Peyer's patch (tissue), 4 donors: ENCODE data around the gene SYNGR2. TPM values are rescaled to one million over a fixed set of nuclear protein-coding genes. Genes with fewer than 3 reads are reported as not detected.

ENCODE experiments used
- DNase-seq, 3 donors: peaks; one replicate each; pipeline ENCODE4 v3.0.0-alpha.2; 2017 to 2019
- H3K27ac ChIP-seq, 4 donors: fragments of 200-600 bp; sonication (generic); one replicate each; pipeline ENCODE4 v1.5.1; 2016 to 2019
- H3K27me3 ChIP-seq, 2 donors: fragments of 200-600 bp; sonication (generic); one replicate each; pipeline ENCODE4 v1.5.1; 2019
- H3K36me3 ChIP-seq, 3 donors: fragments of 200-600 bp; sonication (generic); one replicate each; pipeline ENCODE4 v1.5.1; 2016 to 2019
- H3K4me1 ChIP-seq, 4 donors: fragments of 200-600 bp; sonication (generic); one replicate each; pipeline ENCODE4 v1.5.1; 2016 to 2019
- H3K4me3 ChIP-seq, 4 donors: fragments of 200-600 bp; sonication (generic); 1 replicate in 3 of 4; 2 replicates in 1 of 4; pipeline ENCODE4 v1.5.1; 2016 to 2019; ENCODE audit warnings: mild to moderate bottlenecking in 1 of 4
- H3K9me3 ChIP-seq, 4 donors: fragments of 200-600 bp; sonication (generic); one replicate each; pipeline ENCODE4 v1.5.1; 2016 to 2019; ENCODE audit warnings: mild to moderate bottlenecking in 1 of 4
- CTCF ChIP-seq, 6 experiments: fragments of 450-650 bp in 4 of 6; fragments of 200-600 bp in 2 of 6; sonication (generic) in 1 of 6; IDR thresholded peaks; one replicate each; pipeline ENCODE4 v1.5.1; 2017 to 2019; ENCODE audit warnings: antibody characterized with exemption in 6 of 6, mild to moderate bottlenecking in 3 of 6, moderate library complexity in 1 of 6
- POLR2A ChIP-seq, 2 donors: fragments of 450-650 bp; IDR thresholded peaks; one replicate each; pipeline ENCODE4 v1.5.1; 2017; ENCODE audit warnings: antibody characterized with exemption in 2 of 2, mild to moderate bottlenecking in 2 of 2, moderate library complexity in 2 of 2
- total RNA-seq, 4 donors: library from RNA; depleted of rRNA; stranded (reverse); fragments of >200 nt; gene quantifications; one replicate each; pipeline ENCODE4 v1.1.0, GENCODE V29; 2016

The SYNGR2 gene
- total RNA-seq, 4 donors from 2014 or later, result 51.2 to 87.2 (median 77.3) TPM

DNA sequence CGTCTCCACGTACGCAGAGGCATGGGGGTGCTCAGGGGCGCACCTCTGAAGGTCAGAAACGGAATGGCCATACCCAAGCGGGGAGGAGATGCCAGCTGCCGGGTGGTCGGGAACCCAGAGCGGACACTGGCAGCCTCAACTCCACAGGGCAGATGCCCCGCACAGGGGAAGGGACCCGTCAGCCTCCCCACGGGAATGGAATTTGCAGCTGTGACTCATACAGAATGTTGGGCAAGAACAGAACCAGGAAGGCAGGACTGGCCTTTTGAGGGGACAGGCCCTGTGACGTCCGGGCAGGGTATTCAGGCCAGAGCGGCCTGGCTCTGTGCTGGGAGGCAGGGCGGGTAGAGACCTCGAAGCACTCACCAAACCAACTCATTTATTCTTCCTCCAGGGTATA lies 11.0 kb downstream of the SYNGR2 start:
- H3K27ac ChIP-seq, result peak overlapping the region; percentile 59 to 80 (median 72)
- H3K9me3 ChIP-seq, result no peaks in the 10 kb centered on the region
- H3K36me3 ChIP-seq, result no peaks in the 10 kb centered on the region
- TF ChIP-seq CTCF (IDR thresholded peaks at IDR 0.05), result no peak
- no peak for TF ChIP-seq POLR2A (IDR thresholded peaks at IDR 0.05)
- peaks cover 0 to 32% (median 21%) of the 10 kb centered on the region in 4 donors for H3K4me1 ChIP-seq
- no peaks in the 10 kb centered on the region for H3K27me3 ChIP-seq
- no peak overlapping the region for H3K4me3 ChIP-seq
- DNase-seq, result peak in 1 of 3 donors; percentile 66

DNA sequence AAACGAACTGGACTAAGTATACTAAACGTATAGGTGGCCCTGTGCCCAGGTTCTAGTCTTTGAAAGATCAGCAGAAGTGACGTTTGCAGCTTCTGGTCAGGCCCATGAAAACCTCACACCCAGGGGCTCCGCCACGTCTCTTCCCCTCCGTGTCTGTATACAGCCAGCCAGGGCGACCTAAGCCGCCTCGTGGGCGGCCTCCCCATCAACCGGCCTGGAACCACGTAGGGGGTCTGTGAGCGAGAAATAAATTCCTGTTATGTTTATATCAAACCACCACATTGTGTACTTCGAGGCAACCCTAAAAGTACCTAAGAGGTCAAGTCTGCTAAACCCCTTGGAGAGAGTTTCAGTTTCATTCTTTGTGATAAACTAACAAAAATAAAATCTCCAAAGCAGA lies 11.7 kb downstream of the SYNGR2 start:
- Histone ChIP-seq H3K9me3 (no peaks in the 10 kb centered on the region), H3K4me1 (peaks cover 0 to 32% (median 14%) of the 10 kb centered on the region in 4 donors), H3K4me3 (no peak overlapping the region), H3K36me3 (no peaks in the 10 kb centered on the region), H3K27me3 (no peaks in the 10 kb centered on the region), H3K27ac (peak overlapping the region; percentile 59 to 80 (median 72))
- no peak for DNase-seq
- TF ChIP-seq POLR2A (IDR thresholded peaks at IDR 0.05), result no peak
- no peak for TF ChIP-seq CTCF (IDR thresholded peaks at IDR 0.05)

GRCh38 chr17:78180508-78180907 lies 12.1 kb downstream of the SYNGR2 start:
- no peaks in the 10 kb centered on the region for H3K9me3 ChIP-seq
- H3K27ac ChIP-seq, result peak overlapping the region in 3 of 4 donors; percentile 13 to 80 (median 59)
- H3K4me3 ChIP-seq, result no peak overlapping the region
- peaks cover 0 to 32% (median 11%) of the 10 kb centered on the region in 4 donors for H3K4me1 ChIP-seq
- TF ChIP-seq CTCF (IDR thresholded peaks at IDR 0.05), result no peak
- no peak for TF ChIP-seq POLR2A (IDR thresholded peaks at IDR 0.05)
- no peak for DNase-seq
- no peaks in the 10 kb centered on the region for H3K36me3 ChIP-seq
- no peaks in the 10 kb centered on the region for H3K27me3 ChIP-seq

GRCh38 chr17:78182504-78182903 lies 14.1 kb downstream of the SYNGR2 start:
- H3K27me3 ChIP-seq, result no peaks in the 10 kb centered on the region
- no peak overlapping the region for H3K4me3 ChIP-seq
- H3K4me1 ChIP-seq, result peaks cover 0 to 30% (median 5%) of the 10 kb centered on the region in 4 donors
- no peak for TF ChIP-seq CTCF (IDR thresholded peaks at IDR 0.05)
- TF ChIP-seq POLR2A (IDR thresholded peaks at IDR 0.05), result no peak
- no peak overlapping the region for H3K27ac ChIP-seq
- H3K36me3 ChIP-seq, result no peaks in the 10 kb centered on the region
- no peak for DNase-seq
- no peaks in the 10 kb centered on the region for H3K9me3 ChIP-seq

DNA sequence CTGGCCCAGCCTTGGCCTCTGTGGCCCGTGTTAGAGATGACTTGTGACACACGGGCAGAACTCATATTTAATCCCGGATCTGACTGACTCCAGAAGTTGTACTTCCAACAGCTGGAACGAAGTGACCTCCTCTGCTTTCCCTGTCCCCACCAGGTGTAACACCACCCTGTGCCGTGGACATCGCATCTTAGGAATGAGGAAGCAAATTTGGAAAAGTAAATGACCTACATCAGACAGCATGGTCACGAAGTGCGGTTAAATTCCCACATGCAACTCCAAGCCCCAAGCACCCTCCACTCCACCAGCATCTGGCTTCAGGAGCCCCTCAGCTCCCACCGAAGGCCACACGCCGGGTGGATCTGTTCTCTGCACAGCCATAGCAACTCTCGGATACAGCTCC lies 15.5 kb downstream of the SYNGR2 start:
- TF ChIP-seq POLR2A (IDR thresholded peaks at IDR 0.05) (no peak), CTCF (IDR thresholded peaks at IDR 0.05) (no peak)
- no peak for DNase-seq
- peaks cover 0 to 40% (median 5%) of the 10 kb centered on the region in 4 donors for H3K4me1 ChIP-seq
- H3K36me3 ChIP-seq, result no peaks in the 10 kb centered on the region
- no peaks in the 10 kb centered on the region for H3K27me3 ChIP-seq
- no peaks in the 10 kb centered on the region for H3K9me3 ChIP-seq
- no peak overlapping the region for H3K4me3 ChIP-seq
- H3K27ac ChIP-seq, result no peak overlapping the region

DNA sequence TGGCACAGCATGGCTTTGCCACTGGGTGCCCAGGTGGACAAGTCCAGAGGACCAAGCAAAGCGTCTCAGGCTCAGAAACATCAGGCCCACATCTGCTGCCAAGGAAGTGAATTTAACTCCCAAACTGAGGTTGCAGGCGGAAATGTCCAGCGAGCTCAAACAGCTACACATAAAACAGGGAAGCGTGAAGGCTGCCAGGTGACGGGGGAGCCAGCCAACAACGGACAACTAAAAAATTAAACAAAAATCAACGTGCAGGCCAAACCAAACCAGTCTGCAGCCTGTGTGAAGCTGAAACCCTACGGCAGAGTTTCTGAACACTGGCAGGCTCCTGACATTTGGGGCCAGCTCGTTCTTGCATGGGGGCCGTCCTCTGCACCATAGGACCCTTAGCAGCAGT lies 16.0 kb downstream of the SYNGR2 start:
- DNase-seq, result no peak
- H3K27ac ChIP-seq, result peak overlapping the region in 1 of 4 donors; percentile 9
- no peak for TF ChIP-seq POLR2A (IDR thresholded peaks at IDR 0.05)
- TF ChIP-seq CTCF (IDR thresholded peaks at IDR 0.05), result no peak
- H3K4me3 ChIP-seq, result no peak overlapping the region
- H3K27me3 ChIP-seq, result no peaks in the 10 kb centered on the region
- H3K9me3 ChIP-seq, result no peaks in the 10 kb centered on the region
- no peaks in the 10 kb centered on the region for H3K36me3 ChIP-seq
- peaks cover 0 to 40% (median 5%) of the 10 kb centered on the region in 4 donors for H3K4me1 ChIP-seq
